ENCODE results near the gene RHOBTB3.
"Not testable (repeated sequence)": the region's sequence is repeated elsewhere in the genome, so short reads cannot be mapped to it uniquely, and the experiment has no call there.

RHOBTB3 gene

DNA sequence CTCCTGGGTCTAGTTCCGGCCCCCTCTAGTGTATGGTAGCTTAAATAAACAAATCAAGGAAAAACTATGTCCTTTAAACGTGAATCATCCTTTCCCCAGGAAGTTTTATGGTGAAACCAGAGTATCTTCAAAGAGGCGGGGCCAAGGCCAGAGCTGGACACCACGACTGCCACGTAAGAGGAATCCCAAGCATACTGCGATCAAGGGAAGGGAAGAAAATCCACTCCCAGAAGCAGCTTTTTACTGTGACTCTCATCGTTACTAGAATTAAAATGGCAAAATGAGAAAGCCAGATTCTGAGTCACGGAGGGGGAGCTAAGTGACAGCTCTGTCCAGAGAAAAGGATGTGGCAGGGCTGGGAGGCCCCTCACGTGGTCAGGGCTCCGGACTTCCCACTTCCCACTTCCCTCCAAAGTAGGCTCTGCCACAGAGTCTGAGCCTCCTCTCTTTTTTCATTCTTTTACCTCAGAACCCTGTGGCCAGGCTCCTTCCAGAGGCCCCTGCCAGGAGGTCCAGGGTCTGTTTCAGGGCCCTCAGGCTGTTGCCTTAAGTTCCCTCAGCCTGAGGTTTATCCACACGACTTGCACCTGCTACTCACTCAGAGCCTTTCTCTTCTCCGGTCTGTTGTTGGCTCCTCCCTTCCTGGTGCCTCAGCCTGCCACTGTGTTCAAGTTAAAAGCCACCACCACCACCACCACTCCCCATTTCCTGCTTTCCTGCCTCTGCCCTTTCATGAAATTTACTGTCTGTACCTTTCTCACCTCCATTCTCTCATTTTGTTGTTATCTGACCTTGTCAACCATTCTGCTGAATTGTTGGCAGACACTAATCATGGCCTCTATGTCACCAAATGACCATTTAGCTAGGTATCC is 92.8 kb downstream of the RHOBTB3 start:
- H3K9ac ChIP-seq (ENCODE audit: low read depth, low read length) = no peak overlapping the region
- H3K4me3 ChIP-seq (ENCODE audit: low read depth, low read length) = no peak overlapping the region
- H3K9me3 ChIP-seq (ENCODE audit: control insufficient read depth, insufficient read depth, low read length) = no peaks in the 10 kb centered on the region
- peak overlapping the region; percentile 11 for H3K27ac ChIP-seq (ENCODE audit: low read depth, low read length)
- H3K27me3 ChIP-seq (ENCODE audit: control insufficient read depth, insufficient read depth, low read length) = no peaks in the 10 kb centered on the region
- H3K36me3 ChIP-seq (ENCODE audit: control insufficient read depth, insufficient read depth, low read length) = no peaks in the 10 kb centered on the region
- peaks cover 22% of the 10 kb centered on the region for H3K4me1 ChIP-seq (ENCODE audit: control insufficient read depth, insufficient read depth, low read length)

DNA sequence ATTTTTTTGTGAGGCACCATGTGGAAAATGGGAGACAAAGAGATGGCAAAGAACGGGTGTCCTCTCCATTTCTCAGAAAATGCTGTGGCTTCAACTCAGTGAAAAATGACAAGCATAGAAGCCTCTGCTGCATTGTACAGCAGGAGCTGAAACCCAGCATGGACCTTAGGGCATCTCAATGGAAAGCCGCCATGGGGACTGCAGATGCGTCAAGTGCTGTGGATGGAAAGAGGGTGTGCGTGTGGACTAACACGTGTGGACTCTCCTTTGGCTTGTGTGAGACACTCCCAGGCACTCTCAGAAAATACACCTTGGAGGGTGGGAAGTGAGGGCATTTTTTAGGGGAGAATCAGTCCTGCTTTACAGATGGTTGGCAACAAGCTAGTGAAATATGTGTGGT is 93.6 kb downstream of the RHOBTB3 start:
- H3K27me3 ChIP-seq (ENCODE audit: control insufficient read depth, insufficient read depth, low read length) = no peaks in the 10 kb centered on the region
- no peak overlapping the region for H3K9ac ChIP-seq (ENCODE audit: low read depth, low read length)
- no peak overlapping the region for H3K4me3 ChIP-seq (ENCODE audit: low read depth, low read length)
- no peaks in the 10 kb centered on the region for H3K36me3 ChIP-seq (ENCODE audit: control insufficient read depth, insufficient read depth, low read length)
- no peaks in the 10 kb centered on the region for H3K9me3 ChIP-seq (ENCODE audit: control insufficient read depth, insufficient read depth, low read length)
- no peak overlapping the region for H3K27ac ChIP-seq (ENCODE audit: low read depth, low read length)
- peaks cover 22% of the 10 kb centered on the region for H3K4me1 ChIP-seq (ENCODE audit: control insufficient read depth, insufficient read depth, low read length)

DNA sequence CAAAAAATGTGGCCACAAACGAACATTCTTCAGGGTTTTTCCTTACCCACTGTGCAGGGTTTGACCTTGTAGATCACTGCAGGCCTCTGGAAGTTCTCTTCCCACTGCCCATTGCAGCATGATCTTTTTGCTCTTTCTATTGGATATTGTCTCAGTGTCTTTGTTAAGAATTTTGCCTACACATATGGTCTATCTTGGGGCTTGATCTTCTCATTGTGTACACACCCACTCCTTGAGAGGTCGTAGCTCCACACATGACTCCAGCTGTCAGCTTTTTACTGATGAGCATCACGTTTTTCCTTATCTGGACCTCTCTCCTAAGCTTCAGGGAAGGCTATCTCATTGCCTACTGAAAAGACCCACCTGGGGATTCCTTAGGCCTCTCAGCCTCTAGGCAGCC is 94.4 kb downstream of the RHOBTB3 start:
- Histone ChIP-seq H3K36me3 (ENCODE audit: control insufficient read depth, insufficient read depth, low read length) (no peaks in the 10 kb centered on the region), H3K27me3 (ENCODE audit: control insufficient read depth, insufficient read depth, low read length) (no peaks in the 10 kb centered on the region), H3K9ac (ENCODE audit: low read depth, low read length) (no peak overlapping the region), H3K27ac (ENCODE audit: low read depth, low read length) (no peak overlapping the region), H3K9me3 (ENCODE audit: control insufficient read depth, insufficient read depth, low read length) (no peaks in the 10 kb centered on the region), H3K4me3 (ENCODE audit: low read depth, low read length) (no peak overlapping the region), H3K4me1 (ENCODE audit: control insufficient read depth, insufficient read depth, low read length) (peaks cover 22% of the 10 kb centered on the region)

- H3K36me3 ChIP-seq (ENCODE audit: control insufficient read depth, insufficient read depth, low read length) = no peaks in the 10 kb centered on the region
- no peaks in the 10 kb centered on the region for H3K9me3 ChIP-seq (ENCODE audit: control insufficient read depth, insufficient read depth, low read length)
- H3K9ac ChIP-seq (ENCODE audit: low read depth, low read length) = no peak overlapping the region
- no peak overlapping the region for H3K27ac ChIP-seq (ENCODE audit: low read depth, low read length)
- no peaks in the 10 kb centered on the region for H3K27me3 ChIP-seq (ENCODE audit: control insufficient read depth, insufficient read depth, low read length)
- peaks cover 15% of the 10 kb centered on the region for H3K4me1 ChIP-seq (ENCODE audit: control insufficient read depth, insufficient read depth, low read length)
- no peak overlapping the region for H3K4me3 ChIP-seq (ENCODE audit: low read depth, low read length)
Observed at GRCh38 chr5:95826949-95827891, 96.1 kb downstream of the RHOBTB3 start.

- H3K27ac ChIP-seq (ENCODE audit: low read depth, low read length) = no peak overlapping the region
- H3K36me3 ChIP-seq (ENCODE audit: control insufficient read depth, insufficient read depth, low read length) = no peaks in the 10 kb centered on the region
- H3K4me3 ChIP-seq (ENCODE audit: low read depth, low read length) = no peak overlapping the region
- H3K9me3 ChIP-seq (ENCODE audit: control insufficient read depth, insufficient read depth, low read length) = no peaks in the 10 kb centered on the region
- no peak overlapping the region for H3K9ac ChIP-seq (ENCODE audit: low read depth, low read length)
- no peaks in the 10 kb centered on the region for H3K27me3 ChIP-seq (ENCODE audit: control insufficient read depth, insufficient read depth, low read length)
- H3K4me1 ChIP-seq (ENCODE audit: control insufficient read depth, insufficient read depth, low read length) = peaks cover 13% of the 10 kb centered on the region
Observed at GRCh38 chr5:95827892-95828246, 96.7 kb downstream of the RHOBTB3 start.

- Histone ChIP-seq H3K9ac (ENCODE audit: low read depth, low read length) (no peak overlapping the region), H3K4me3 (ENCODE audit: low read depth, low read length) (no peak overlapping the region), H3K4me1 (ENCODE audit: control insufficient read depth, insufficient read depth, low read length) (no peaks in the 10 kb centered on the region), H3K36me3 (ENCODE audit: control insufficient read depth, insufficient read depth, low read length) (no peaks in the 10 kb centered on the region), H3K9me3 (ENCODE audit: control insufficient read depth, insufficient read depth, low read length) (no peaks in the 10 kb centered on the region), H3K27ac (ENCODE audit: low read depth, low read length) (no peak overlapping the region), H3K27me3 (ENCODE audit: control insufficient read depth, insufficient read depth, low read length) (no peaks in the 10 kb centered on the region)
Observed at GRCh38 chr5:95830226-95830625, 99.1 kb downstream of the RHOBTB3 start.

GRCh38 chr5:95832664-95833063 is 101.5 kb downstream of the RHOBTB3 start:
- H3K36me3 ChIP-seq (ENCODE audit: control insufficient read depth, insufficient read depth, low read length) = no peaks in the 10 kb centered on the region
- no peak overlapping the region for H3K27ac ChIP-seq (ENCODE audit: low read depth, low read length)
- no peaks in the 10 kb centered on the region for H3K4me1 ChIP-seq (ENCODE audit: control insufficient read depth, insufficient read depth, low read length)
- H3K9ac ChIP-seq (ENCODE audit: low read depth, low read length) = no peak overlapping the region
- no peaks in the 10 kb centered on the region for H3K27me3 ChIP-seq (ENCODE audit: control insufficient read depth, insufficient read depth, low read length)
- H3K4me3 ChIP-seq (ENCODE audit: low read depth, low read length) = no peak overlapping the region
- no peaks in the 10 kb centered on the region for H3K9me3 ChIP-seq (ENCODE audit: control insufficient read depth, insufficient read depth, low read length)

DNA sequence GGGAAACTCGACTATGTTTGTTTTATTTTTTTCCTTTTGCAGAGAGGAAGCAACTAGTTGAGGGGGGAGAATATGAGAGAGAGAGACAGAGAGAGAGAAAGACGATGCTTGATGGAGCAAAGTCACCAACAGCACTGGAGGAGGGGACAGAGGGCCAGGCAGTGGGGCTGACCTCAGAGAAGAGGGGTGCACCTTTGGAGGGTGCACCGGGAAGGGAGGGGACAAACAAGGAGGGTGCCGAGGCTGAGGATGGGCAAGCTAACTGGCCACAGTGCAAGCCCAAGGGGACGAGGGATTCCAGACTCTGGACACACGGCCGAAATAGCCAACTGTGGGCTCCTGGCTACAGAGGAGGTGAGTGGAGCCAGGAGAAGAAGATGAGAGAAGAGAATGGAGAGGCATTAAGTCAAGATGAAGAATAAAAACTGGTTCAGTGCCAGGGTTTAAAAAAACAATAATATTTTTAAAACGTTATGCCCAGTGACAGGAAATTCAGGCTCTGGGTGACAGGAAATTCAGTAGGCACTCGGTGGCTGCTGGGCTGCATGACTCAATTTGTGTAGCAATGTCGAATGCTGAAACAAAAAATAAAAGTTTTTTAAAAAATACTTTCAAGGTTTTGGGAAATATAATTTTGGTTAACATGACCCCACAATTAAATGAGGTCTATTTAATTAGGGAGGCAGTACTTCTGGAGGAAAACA is 104.7 kb downstream of the RHOBTB3 start:
- H3K9ac ChIP-seq (ENCODE audit: low read depth, low read length) = no peak overlapping the region
- H3K9me3 ChIP-seq (ENCODE audit: control insufficient read depth, insufficient read depth, low read length) = no peaks in the 10 kb centered on the region
- no peaks in the 10 kb centered on the region for H3K36me3 ChIP-seq (ENCODE audit: control insufficient read depth, insufficient read depth, low read length)
- H3K27me3 ChIP-seq (ENCODE audit: control insufficient read depth, insufficient read depth, low read length) = no peaks in the 10 kb centered on the region
- H3K27ac ChIP-seq (ENCODE audit: low read depth, low read length) = no peak overlapping the region
- H3K4me1 ChIP-seq (ENCODE audit: control insufficient read depth, insufficient read depth, low read length) = no peaks in the 10 kb centered on the region
- H3K4me3 ChIP-seq (ENCODE audit: low read depth, low read length) = no peak overlapping the region

DNA sequence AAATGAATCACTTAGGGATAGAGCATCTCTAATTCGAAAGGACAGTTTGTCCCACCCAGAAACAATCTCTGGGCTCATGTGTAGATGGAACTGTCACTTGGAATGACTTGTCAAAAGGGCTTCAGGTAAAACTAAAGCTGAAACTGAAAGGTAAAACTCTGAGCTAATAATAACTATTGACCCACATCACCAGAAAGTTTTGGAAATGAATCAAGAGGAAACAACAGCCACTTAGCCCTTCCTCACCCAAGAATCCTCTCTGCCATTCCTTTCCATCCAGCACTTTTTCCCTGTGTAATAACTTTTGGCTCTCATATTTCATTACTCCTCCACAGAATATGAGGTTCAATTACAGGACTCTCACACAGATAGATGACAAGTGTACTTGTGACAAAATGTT is 105.4 kb downstream of the RHOBTB3 start:
- Histone ChIP-seq H3K4me1 (ENCODE audit: control insufficient read depth, insufficient read depth, low read length) (no peaks in the 10 kb centered on the region), H3K36me3 (ENCODE audit: control insufficient read depth, insufficient read depth, low read length) (no peaks in the 10 kb centered on the region), H3K9ac (ENCODE audit: low read depth, low read length) (no peak overlapping the region), H3K27ac (ENCODE audit: low read depth, low read length) (no peak overlapping the region), H3K27me3 (ENCODE audit: control insufficient read depth, insufficient read depth, low read length) (no peaks in the 10 kb centered on the region), H3K4me3 (ENCODE audit: low read depth, low read length) (no peak overlapping the region), H3K9me3 (ENCODE audit: control insufficient read depth, insufficient read depth, low read length) (no peaks in the 10 kb centered on the region)

GRCh38 chr5:95836971-95837370 is 105.8 kb downstream of the RHOBTB3 start:
- H3K9ac ChIP-seq (ENCODE audit: low read depth, low read length); H3K9me3 ChIP-seq (ENCODE audit: control insufficient read depth, insufficient read depth, low read length); H3K27ac ChIP-seq (ENCODE audit: low read depth, low read length); H3K4me1 ChIP-seq (ENCODE audit: control insufficient read depth, insufficient read depth, low read length); H3K27me3 ChIP-seq (ENCODE audit: control insufficient read depth, insufficient read depth, low read length); H3K4me3 ChIP-seq (ENCODE audit: low read depth, low read length); H3K36me3 ChIP-seq (ENCODE audit: control insufficient read depth, insufficient read depth, low read length): not testable (repeated sequence)
